H1 (cell line): Measurements from ENCODE around the gene NSUN7. TPM values are rescaled to one million over a fixed set of nuclear protein-coding genes. Genes with fewer than 3 reads are reported as not detected.
A peak's percentile ranks its signal among the peaks of the same experiment; 100 is the strongest.

Experiments used
- CTCF ChIA-PET: fragments of 300-600 bp; sonication (Branson Sonifier 250); formaldehyde crosslinking; loops from one replicate; lab custom pipeline; 2021; ENCODE audit not compliant: partially characterized antibody; lab: Charles Lee
- POLR2A ChIA-PET: fragments of 300-600 bp; sonication (Branson Sonifier 250); formaldehyde crosslinking; loops from one replicate; lab custom pipeline; 2021; ENCODE audit warnings: inconsistent platforms; ENCODE audit not compliant: partially characterized antibody; lab: Charles Lee
- DNase-seq, 2 experiments: peaks; one replicate each; pipeline versions ENCODE4 v3.0.0 to v3.0.0-alpha.2; 2010 to 2022; ENCODE audit warnings: low spot score in 2 of 2, low read depth in 1 of 2, mixed read lengths in 1 of 2
- FAIRE-seq: peaks from 2 replicates; lab custom pipeline; 2011; peaks lifted over from hg19 to GRCh38; lab: Jason Lieb, UNC
- H2AFZ ChIP-seq: 2 replicates; pipeline ENCODE4 v1.8.1; 2012; ENCODE audit warnings: low read length, inconsistent platforms
- H2AK5ac ChIP-seq: 2 replicates; pipeline ENCODE4 v1.6.1; 2013; ENCODE audit warnings: low read depth, low read length
- H2BK120ac ChIP-seq: replicated peaks from 2 replicates; pipeline ENCODE3; 2013; ENCODE audit warnings: low read depth, low read length, inconsistent platforms
- H2BK12ac ChIP-seq: 2 replicates; pipeline ENCODE4 v1.6.1; 2013; ENCODE audit warnings: low read depth, low read length
- H2BK15ac ChIP-seq: 2 replicates; pipeline ENCODE4 v1.6.1; 2013; ENCODE audit warnings: low read length
- H2BK20ac ChIP-seq: 2 replicates; pipeline ENCODE4 v1.6.1; 2013; ENCODE audit warnings: low read length
- H2BK5ac ChIP-seq: 2 replicates; pipeline ENCODE4 v1.6.1; 2013; ENCODE audit warnings: low read depth, low read length
- H3K14ac ChIP-seq: 2 replicates; pipeline ENCODE4 v1.6.1; 2013; ENCODE audit warnings: inconsistent platforms; ENCODE audit not compliant: insufficient read length
- H3K18ac ChIP-seq: 2 replicates; pipeline ENCODE4 v1.6.1; 2013; ENCODE audit warnings: low read length; ENCODE audit errors: extremely low read depth
- H3K23ac ChIP-seq: 2 replicates; pipeline ENCODE4 v1.6.1; 2013; ENCODE audit warnings: inconsistent platforms; ENCODE audit not compliant: insufficient read length
- H3K23me2 ChIP-seq: 2 replicates; pipeline ENCODE4 v1.6.1; 2013; ENCODE audit warnings: low read depth, low read length
- H3K27ac ChIP-seq: 2 replicates; pipeline ENCODE4 v1.6.1; 2011; ENCODE audit warnings: low read depth, low read length, inconsistent platforms
- H3K27me3 ChIP-seq, 4 experiments: replicated peaks in 1 of 4; 1 replicate in 1 of 4; 2 replicates in 3 of 4; pipeline versions ENCODE4 v1.6.1 to v1.8.1; 2011 to 2013; ENCODE audit warnings: low read length in 3 of 4, mild to moderate bottlenecking in 3 of 4, inconsistent platforms in 2 of 4, mixed read lengths in 2 of 4, moderate library complexity in 1 of 4; ENCODE audit not compliant: control insufficient read depth in 3 of 4, insufficient read depth in 3 of 4; ENCODE audit errors: extremely low read depth in 1 of 4
- H3K36me3 ChIP-seq, 4 experiments: 2 replicates each; pipeline versions ENCODE4 v1.6.1 to v1.8.1; 2011 to 2013; ENCODE audit warnings: mild to moderate bottlenecking in 4 of 4, low read length in 3 of 4, moderate library complexity in 2 of 4, control low read depth in 1 of 4, inconsistent platforms in 1 of 4; ENCODE audit not compliant: insufficient read depth in 4 of 4, control insufficient read depth in 2 of 4
- H3K4ac ChIP-seq: replicated peaks from 2 replicates; pipeline ENCODE3; 2013; ENCODE audit warnings: low read length, low read depth, mixed read lengths, inconsistent platforms; ENCODE audit not compliant: insufficient read length
- H3K4me1 ChIP-seq, 4 experiments: replicated peaks in 1 of 4; 1 replicate in 1 of 4; 2 replicates in 3 of 4; pipeline versions ENCODE4 v1.6.1 to v1.8.1; 2011 to 2013; ENCODE audit warnings: low read length in 3 of 4, inconsistent platforms in 2 of 4, mixed read lengths in 1 of 4; ENCODE audit not compliant: insufficient read depth in 4 of 4, control insufficient read depth in 3 of 4
- H3K4me2 ChIP-seq, 2 experiments: 2 replicates each; pipeline versions ENCODE4 v1.6.1 to v1.8.1; 2011 to 2013; ENCODE audit warnings: low read depth in 2 of 2, low read length in 2 of 2, control low read depth in 1 of 2, inconsistent platforms in 1 of 2, mild to moderate bottlenecking in 1 of 2; ENCODE audit not compliant: insufficient read depth in 1 of 2
- H3K4me3 ChIP-seq, 4 experiments: fragments of 200-600, 300-600 bp in 1 of 4; sonication (generic), shearing (Covaris generic), sonication (Bioruptor Twin) in 1 of 4; 2 replicates each; pipeline versions ENCODE4 v1.5.1 to v1.8.1; 2011 to 2016; ENCODE audit warnings: low read length in 4 of 4, low read depth in 3 of 4, control low read depth in 2 of 4, inconsistent platforms in 2 of 4, mild to moderate bottlenecking in 2 of 4, mixed read lengths in 1 of 4, moderate library complexity in 1 of 4; ENCODE audit not compliant: insufficient read depth in 2 of 4; ENCODE audit errors: extremely low read depth in 1 of 4
- H3K56ac ChIP-seq: replicated peaks from 2 replicates; pipeline ENCODE3; 2013; ENCODE audit warnings: low read depth, mild to moderate bottlenecking, mixed read lengths, low read length, inconsistent platforms; ENCODE audit not compliant: insufficient read length
- H3K79me1 ChIP-seq: 2 replicates; pipeline ENCODE4 v1.6.1; 2013; ENCODE audit warnings: low read depth, low read length, control low read depth
- H3K79me2 ChIP-seq, 2 experiments: 2 replicates each; pipeline versions ENCODE4 v1.6.1 to v1.8.1; 2012 to 2013; ENCODE audit warnings: low read length in 2 of 2, mild to moderate bottlenecking in 2 of 2, inconsistent platforms in 1 of 2; ENCODE audit not compliant: insufficient read depth in 2 of 2, control insufficient read depth in 1 of 2
- H3K9ac ChIP-seq, 4 experiments: replicated peaks in 1 of 4; 1 replicate in 1 of 4; 2 replicates in 3 of 4; pipeline versions ENCODE4 v1.6.1 to v1.8.1; 2011 to 2013; ENCODE audit warnings: low read depth in 3 of 4, low read length in 3 of 4, control low read depth in 2 of 4, mild to moderate bottlenecking in 2 of 4, moderate library complexity in 2 of 4, inconsistent platforms in 1 of 4; ENCODE audit errors: extremely low read depth in 1 of 4
- H3K9me3 ChIP-seq, 2 experiments: 2 replicates each; pipeline versions ENCODE4 v1.6.1 to v1.8.1; 2012 to 2013; ENCODE audit warnings: mild to moderate bottlenecking in 2 of 2, moderate library complexity in 2 of 2, control low read depth in 1 of 2, inconsistent platforms in 1 of 2, low read depth in 1 of 2, low read length in 1 of 2, mixed read lengths in 1 of 2; ENCODE audit not compliant: insufficient read depth in 2 of 2
- H4K20me1 ChIP-seq, 2 experiments: replicated peaks in 1 of 2; 2 replicates each; pipeline versions ENCODE3 to v1.8.1; 2011 to 2013; ENCODE audit warnings: inconsistent platforms in 2 of 2, low read length in 2 of 2, mild to moderate bottlenecking in 1 of 2; ENCODE audit not compliant: insufficient read depth in 2 of 2, control insufficient read depth in 1 of 2
- H4K5ac ChIP-seq: 2 replicates; pipeline ENCODE4 v1.6.1; 2013; ENCODE audit warnings: low read length, low read depth, mixed read lengths, inconsistent platforms; ENCODE audit not compliant: insufficient read length
- H4K8ac ChIP-seq: 2 replicates; pipeline ENCODE4 v1.8.0; 2013; ENCODE audit warnings: mild to moderate bottlenecking, moderate library complexity, low read length, inconsistent platforms; ENCODE audit not compliant: insufficient read depth; ENCODE audit errors: extremely low read depth
- H4K91ac ChIP-seq: replicated peaks from 2 replicates; pipeline ENCODE3; 2013; ENCODE audit warnings: low read length, mixed read lengths, inconsistent platforms; ENCODE audit not compliant: insufficient read length
- CREB1 ChIP-seq: IDR thresholded peaks from 2 replicates; pipeline ENCODE4 v1.6.1; 2012; ENCODE audit warnings: inconsistent platforms
- SP2 ChIP-seq: IDR thresholded peaks from 2 replicates; pipeline ENCODE4 v1.6.1; 2012; ENCODE audit warnings: mild to moderate bottlenecking, low read length, inconsistent platforms
- WGBS, 2 experiments: shearing (Covaris generic) in 1 of 2; methylation state at CpG; one replicate each; pipeline versions ENCODE4 v1.1.6 to v1.1.7; 2013 to 2015; ENCODE audit warnings: low lambda C conversion rate in 2 of 2, mixed read lengths in 2 of 2, inconsistent platforms in 1 of 2, low coverage in 1 of 2, missing lambda C conversion rate in 1 of 2; ENCODE audit not compliant: insufficient replicate concordance in 2 of 2, insufficient coverage in 1 of 2, insufficient read length in 1 of 2; ENCODE audit errors: extremely low coverage in 1 of 2, missing lambda C conversion rate in 1 of 2; 5-methylcytosine and 5-hydroxymethylcytosine counted together
- polyA plus RNA-seq, 7 experiments: library from polyadenylated mRNA; depleted of rRNA in 3 of 7; stranded (reverse) in 5 of 7; unstranded in 2 of 7; fragments of >200 nt in 5 of 7; fragments of 200-250 nt in 2 of 7; gene quantifications; 1 replicate in 5 of 7; 2 replicates in 1 of 7; 4 replicates in 1 of 7; pipeline versions ENCODE4 v1.2.1 to v1.2.3, GENCODE V29; 2011 to 2013; ENCODE audit warnings: missing spikeins in 2 of 7, mixed read lengths in 2 of 7
- total RNA-seq: library from RNA; stranded (reverse); fragmentation: NEBNext Ultra II Directional; extraction: Animal tissue kit (Norgen Biotek cat#: 25700); gene quantifications from 2 replicates; pipeline ENCODE4 v1.2.1, GENCODE V29; 2021

NSUN7 gene
- total and polyA plus RNA-seq, 2 of the 8 experiments (the other 6 are each of a cell fraction or from before 2014, with no cell fraction given): 8.8 to 24.4 TPM

GRCh38 chr4:40856277-40856839, 106.6 kb downstream of the NSUN7 start:
- Histone ChIP-seq H3K23ac (no peak overlapping the region), H2AK5ac (no peak overlapping the region), H2BK5ac (peak overlapping the region; percentile 93; the same call in 1 of the 2 replicates), H3K4me2 (peak overlapping the region; percentile 82 to 84), H3K79me2 (peaks cover 0 to 42% of the 10 kb centered on the region in 2 experiments; a peak in 2 of 4 replicates), H3K4me1 (peaks cover 0 to 3% (median 1%) of the 10 kb centered on the region in 4 experiments; a peak in 2 of 7 replicates), H2BK120ac (no peak overlapping the region), H3K79me1 (peaks cover 7% of the 10 kb centered on the region), H4K5ac (no peak overlapping the region), H2AFZ (peak overlapping the region; percentile 67; the same call in 1 of the 2 replicates), H2BK20ac (no peak overlapping the region), H4K20me1 (peaks cover 3% of the 10 kb centered on the region in 2 experiments), H3K23me2 (peaks cover 6% of the 10 kb centered on the region), H3K27me3 (no peaks in the 10 kb centered on the region), H3K4me3 (peak overlapping the region; percentile 84 to 98 (median 90)), H3K18ac (peak overlapping the region; percentile 99; the same call in 1 of the 2 replicates), H3K4ac (no peak overlapping the region), H3K27ac (peak overlapping the region; percentile 86), H3K9ac (peak overlapping the region; percentile 73 to 97 (median 94)), H4K91ac (peak overlapping the region; percentile 94), H2BK15ac (no peak overlapping the region), H3K14ac (no peak overlapping the region), H2BK12ac (peak overlapping the region; percentile 65; the same call in 1 of the 2 replicates), H3K36me3 (peaks cover 0 to 14% (median 2%) of the 10 kb centered on the region in 4 experiments; a peak in 2 of 8 replicates), H3K9me3 (no peaks in the 10 kb centered on the region), H4K8ac (peak overlapping the region; percentile 98), H3K56ac (peak overlapping the region; percentile 70)
- DNase-seq (no peak), FAIRE-seq (no peak)
- TF ChIP-seq CREB1: 0 out of 2 replicates have a peak, but pooled peaks have one; percentile 1
- TF ChIP-seq SP2: no peak
- ChIA-PET CTCF (interaction anchor here (1.0 to 6.3 kb wide), 7 partner anchors 10 to 602 kb away, joined by 3 to 71 read pairs (median 4); no protein-coding TSS in a partner anchor), POLR2A (interaction anchor here (0.8 to 4.0 kb wide), 10 partner anchors 9 to 400 kb away, joined by 3 to 37 read pairs (median 4); partner anchors contain the start of gene UCHL1)
- 7% methylated on average over 16 of the region's 16 CpGs; no CpG with 5 or more reads in 1 of the 2 experiments for WGBS, 2 experiments
